ENCODE results near the gene MUC13.

The MUC13 gene

GRCh38 chr3:124951511-124952281, 17.1 kb upstream of the MUC13 start:
- in situ Hi-C loops (cut with MboI; ENCODE audit: low pct_unique_long_range_greater_than_20kb, low sequenced_read_pairs, unreplicated experiment), result no loop called here
- no peak for TF ChIP-seq CTCF (IDR thresholded peaks at IDR 0.05; ENCODE audit: extremely low read depth, insufficient read depth, missing control alignments)
- DNase-seq (ENCODE audit: low spot score), result no peak

GRCh38 chr3:124950026-124950425, 15.5 kb upstream of the MUC13 start:
- in situ Hi-C loops (cut with MboI; ENCODE audit: low pct_unique_long_range_greater_than_20kb, low sequenced_read_pairs, unreplicated experiment), result no loop called here

GRCh38 chr3:124942613-124943012, 8.1 kb upstream of the MUC13 start:
- no peak for TF ChIP-seq CTCF (IDR thresholded peaks at IDR 0.05; ENCODE audit: extremely low read depth, insufficient read depth, missing control alignments)
- in situ Hi-C loops (cut with MboI; ENCODE audit: low pct_unique_long_range_greater_than_20kb, low sequenced_read_pairs, unreplicated experiment), result loop anchor here (25.0 kb wide), 1 partner anchor 495 kb away; no protein-coding TSS in a partner anchor
- DNase-seq (ENCODE audit: low spot score), result no peak

More at GRCh38 chr3:124950026-124950425, 15.5 kb upstream of the MUC13 start:
- no peak for TF ChIP-seq CTCF (IDR thresholded peaks at IDR 0.05; ENCODE audit: extremely low read depth, insufficient read depth, missing control alignments)
- no peak for DNase-seq (ENCODE audit: low spot score)

- in situ Hi-C loops (cut with MboI; ENCODE audit: low pct_unique_long_range_greater_than_20kb, low sequenced_read_pairs, unreplicated experiment), result loop anchor here (25.0 kb wide), 1 partner anchor 496 kb away; no protein-coding TSS in a partner anchor
- DNase-seq (ENCODE audit: low spot score), result no peak
Measured at GRCh38 chr3:124941771-124942170, 7.2 kb upstream of the MUC13 start.

GRCh38 chr3:124939661-124940060, 5.1 kb upstream of the MUC13 start:
- no peak for TF ChIP-seq CTCF (IDR thresholded peaks at IDR 0.05; ENCODE audit: extremely low read depth, insufficient read depth, missing control alignments)
- in situ Hi-C loops (cut with MboI; ENCODE audit: low pct_unique_long_range_greater_than_20kb, low sequenced_read_pairs, unreplicated experiment), result loop anchor here (25.0 kb wide), 1 partner anchor 498 kb away; no protein-coding TSS in a partner anchor
- DNase-seq (ENCODE audit: low spot score), result no peak

More at GRCh38 chr3:124941771-124942170, 7.2 kb upstream of the MUC13 start:
- no peak for TF ChIP-seq CTCF (IDR thresholded peaks at IDR 0.05; ENCODE audit: extremely low read depth, insufficient read depth, missing control alignments)

GRCh38 chr3:124938896-124939295, 4.3 kb upstream of the MUC13 start:
- in situ Hi-C loops (cut with MboI; ENCODE audit: low pct_unique_long_range_greater_than_20kb, low sequenced_read_pairs, unreplicated experiment), result loop anchor here (25.0 kb wide), 1 partner anchor 498 kb away; no protein-coding TSS in a partner anchor
- no peak for TF ChIP-seq CTCF (IDR thresholded peaks at IDR 0.05; ENCODE audit: extremely low read depth, insufficient read depth, missing control alignments)
- DNase-seq (ENCODE audit: low spot score), result no peak

All from GM13977 (cell line).